Liver (tissue), 3 donors: Measurements from ENCODE around the gene PRKCH.

Experiments used
- ATF3 ChIP-seq: IDR thresholded peaks from 2 replicates; pipeline ENCODE4 v1.6.1; 2016; ENCODE audit warnings: antibody characterized with exemption
- EGR1 ChIP-seq, 2 donors: IDR thresholded peaks; 2 replicates each; pipeline ENCODE4 v1.6.1; 2016 to 2018; ENCODE audit warnings: antibody characterized with exemption in 2 of 2, low read depth in 2 of 2
- GABPA ChIP-seq, 2 donors: IDR thresholded peaks in 1 of 2; conservative IDR thresholded peaks in 1 of 2; 2 replicates each; pipeline ENCODE4 v1.6.1; 2016; ENCODE audit warnings: antibody characterized with exemption in 2 of 2, mild to moderate bottlenecking in 1 of 2, moderate library complexity in 1 of 2
- HNF4A ChIP-seq, 2 donors: conservative IDR thresholded peaks; 2 replicates each; pipeline ENCODE4 v1.6.1; 2016; ENCODE audit warnings: antibody characterized with exemption in 2 of 2, mild to moderate bottlenecking in 2 of 2
- RAD21 ChIP-seq, 2 donors: IDR thresholded peaks; 2 replicates each; pipeline ENCODE4 v1.6.1; 2016; ENCODE audit warnings: antibody characterized with exemption in 2 of 2, mild to moderate bottlenecking in 2 of 2
- REST ChIP-seq: IDR thresholded peaks from 2 replicates; pipeline ENCODE4 v1.6.1; 2016; ENCODE audit warnings: antibody characterized with exemption, mild to moderate bottlenecking
- TAF1 ChIP-seq: conservative IDR thresholded peaks from 2 replicates; pipeline ENCODE4 v1.6.1; 2016; ENCODE audit warnings: antibody characterized with exemption, mild to moderate bottlenecking
- YY1 ChIP-seq: IDR thresholded peaks from 2 replicates; pipeline ENCODE4 v1.6.1; 2016; ENCODE audit warnings: antibody characterized with exemption, mild to moderate bottlenecking
- TF ChIP-seq, protein P1 (sequence below): fragments of 150-350 bp; IDR thresholded peaks from 2 replicates; pipeline ENCODE4 v1.5.1; 2017; ENCODE audit warnings: improper control_type of control experiment, low read depth, low read length; ENCODE audit not compliant: missing input control
- donor health status: healthy.
- donor health status: healthy.

DNA sequence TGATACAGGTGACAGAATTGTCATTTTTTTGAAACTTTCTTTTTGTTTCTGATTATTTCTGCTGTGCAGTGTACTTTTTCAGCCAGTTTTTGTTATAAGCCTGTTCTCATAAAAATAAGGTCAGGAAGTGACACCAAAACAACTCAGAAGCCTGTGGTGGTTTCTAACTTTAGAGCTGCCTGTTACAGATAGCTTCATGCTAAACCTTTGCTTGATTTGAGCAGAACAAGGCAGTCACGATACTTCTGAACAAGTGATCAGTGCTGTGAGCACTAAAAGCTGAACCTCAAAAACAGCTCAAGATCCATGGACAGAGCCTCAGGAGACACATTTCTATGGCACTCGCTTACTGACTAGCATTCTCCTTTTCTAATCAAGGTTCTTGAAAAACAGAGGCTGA, 82.0 kb downstream of the PRKCH start:
- no peak for TF ChIP-seq ATF3
- no peak for TF ChIP-seq RAD21 (IDR thresholded peaks at IDR 0.05)
- TF ChIP-seq, protein P1, sequence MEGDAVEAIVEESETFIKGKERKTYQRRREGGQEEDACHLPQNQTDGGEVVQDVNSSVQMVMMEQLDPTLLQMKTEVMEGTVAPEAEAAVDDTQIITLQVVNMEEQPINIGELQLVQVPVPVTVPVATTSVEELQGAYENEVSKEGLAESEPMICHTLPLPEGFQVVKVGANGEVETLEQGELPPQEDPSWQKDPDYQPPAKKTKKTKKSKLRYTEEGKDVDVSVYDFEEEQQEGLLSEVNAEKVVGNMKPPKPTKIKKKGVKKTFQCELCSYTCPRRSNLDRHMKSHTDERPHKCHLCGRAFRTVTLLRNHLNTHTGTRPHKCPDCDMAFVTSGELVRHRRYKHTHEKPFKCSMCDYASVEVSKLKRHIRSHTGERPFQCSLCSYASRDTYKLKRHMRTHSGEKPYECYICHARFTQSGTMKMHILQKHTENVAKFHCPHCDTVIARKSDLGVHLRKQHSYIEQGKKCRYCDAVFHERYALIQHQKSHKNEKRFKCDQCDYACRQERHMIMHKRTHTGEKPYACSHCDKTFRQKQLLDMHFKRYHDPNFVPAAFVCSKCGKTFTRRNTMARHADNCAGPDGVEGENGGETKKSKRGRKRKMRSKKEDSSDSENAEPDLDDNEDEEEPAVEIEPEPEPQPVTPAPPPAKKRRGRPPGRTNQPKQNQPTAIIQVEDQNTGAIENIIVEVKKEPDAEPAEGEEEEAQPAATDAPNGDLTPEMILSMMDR: no peak
- no peak for TF ChIP-seq EGR1 (IDR thresholded peaks at IDR 0.05; ENCODE audit: low read depth in 2 of 2)
- no peak for TF ChIP-seq TAF1
- no peak for TF ChIP-seq REST
- TF ChIP-seq HNF4A (conservative IDR thresholded peaks at IDR 0.05): no peak
- TF ChIP-seq YY1: no peak
- TF ChIP-seq GABPA (IDR thresholded peaks at IDR 0.05 in 1 of 2, conservative IDR thresholded peaks at IDR 0.05 in 1 of 2): no peak
